Osteoblast (primary cell): ENCODE measurements around the gene SMAP1. TPM values are rescaled to one million over a fixed set of nuclear protein-coding genes. Genes with fewer than 3 reads are reported as not detected.

Source experiments
- DNase-seq: peaks from one replicate; pipeline ENCODE4 v3.0.0; 2011; ENCODE audit warnings: low spot score, mixed read lengths; ENCODE audit not compliant: insufficient read length; ENCODE audit errors: missing footprints
- H2AFZ ChIP-seq: 2 replicates; pipeline ENCODE4 v1.6.0; 2011; ENCODE audit warnings: mild to moderate bottlenecking, low read length
- H3K27ac ChIP-seq: 2 replicates; pipeline ENCODE4 v1.5.1; 2011; ENCODE audit warnings: mild to moderate bottlenecking, low read depth, low read length, moderate library complexity
- H3K27me3 ChIP-seq: 2 replicates; pipeline ENCODE4 v1.6.0; 2012; ENCODE audit warnings: mild to moderate bottlenecking, control low read depth, inconsistent platforms, low read length, moderate library complexity; ENCODE audit not compliant: insufficient read depth
- H3K36me3 ChIP-seq: 2 replicates; pipeline ENCODE4 v1.5.1; 2011; ENCODE audit warnings: mild to moderate bottlenecking, low read length, control low read depth, moderate library complexity; ENCODE audit not compliant: insufficient read depth
- H3K4me1 ChIP-seq: 2 replicates; pipeline ENCODE4 v1.5.1; 2011; ENCODE audit warnings: mild to moderate bottlenecking, low read length, control low read depth, moderate library complexity; ENCODE audit not compliant: insufficient read depth
- H3K4me2 ChIP-seq: 2 replicates; pipeline ENCODE4 v1.6.0; 2011; ENCODE audit warnings: mild to moderate bottlenecking, low read length; ENCODE audit not compliant: insufficient read depth
- H3K4me3 ChIP-seq: fragments of 200-600 bp; sonication (generic); 3 replicates; pipeline ENCODE4 v1.5.1; 2012; ENCODE audit warnings: mild to moderate bottlenecking, low read length, inconsistent platforms; ENCODE audit not compliant: insufficient read depth
- H3K79me2 ChIP-seq: 2 replicates; pipeline ENCODE4 v1.6.0; 2012; ENCODE audit warnings: mild to moderate bottlenecking, low read length, control low read depth, inconsistent platforms; ENCODE audit not compliant: insufficient read depth
- H3K9me3 ChIP-seq: 2 replicates; pipeline ENCODE4 v1.5.1; 2011; ENCODE audit warnings: low read depth, low read length, control low read depth
- H4K20me1 ChIP-seq: 2 replicates; pipeline ENCODE4 v1.6.0; 2012; ENCODE audit warnings: mild to moderate bottlenecking, low read length, control low read depth; ENCODE audit not compliant: insufficient read depth
- CTCF ChIP-seq: IDR thresholded peaks from 2 replicates; pipeline ENCODE4 v1.5.1; 2011; ENCODE audit warnings: mild to moderate bottlenecking, low read depth, low read length, moderate library complexity; ENCODE audit errors: extremely low read depth
- total RNA-seq: library from RNA; depleted of rRNA; stranded (reverse); fragments of >200 nt; gene quantifications from 2 replicates; pipeline ENCODE4 v1.2.3, GENCODE V29; 2012

SMAP1 gene
- total RNA-seq, 1 donor, result 33.7 TPM

GRCh38 chr6:70663881-70664466 is 3.7 kb upstream of the SMAP1 start:
- DNase-seq, result no peak
- Histone ChIP-seq H3K36me3 (no peaks in the 10 kb centered on the region), H2AFZ (no peak overlapping the region), H3K4me1 (peaks cover 9% of the 10 kb centered on the region), H3K79me2 (peaks cover 12% of the 10 kb centered on the region), H3K4me3 (no peak overlapping the region), H3K9me3 (no peaks in the 10 kb centered on the region), H4K20me1 (no peaks in the 10 kb centered on the region), H3K27ac (no peak overlapping the region), H3K27me3 (no peaks in the 10 kb centered on the region), H3K4me2 (no peak overlapping the region)
- TF ChIP-seq CTCF, result no peak

GRCh38 chr6:70666706-70667105 is 977 bp upstream of the SMAP1 start:
- H3K27me3 ChIP-seq, result no peaks in the 10 kb centered on the region
- peak overlapping the region; percentile 98 for H2AFZ ChIP-seq
- H3K36me3 ChIP-seq, result no peaks in the 10 kb centered on the region
- H3K9me3 ChIP-seq, result no peaks in the 10 kb centered on the region
- no peak for TF ChIP-seq CTCF
- H3K4me3 ChIP-seq, result peak overlapping the region; percentile 92
- H4K20me1 ChIP-seq, result peaks cover 13% of the 10 kb centered on the region
- no peak for DNase-seq
- H3K79me2 ChIP-seq, result peaks cover 34% of the 10 kb centered on the region
- H3K27ac ChIP-seq, result no peak overlapping the region
- peaks cover 15% of the 10 kb centered on the region for H3K4me1 ChIP-seq
- peak overlapping the region; percentile 89 for H3K4me2 ChIP-seq

- H3K27me3 ChIP-seq, result no peaks in the 10 kb centered on the region
- TF ChIP-seq CTCF, result no peak
- peak overlapping the region; percentile 44 for H3K27ac ChIP-seq
These were observed 400 bp upstream of the SMAP1 start for GRCh38 chr6:70667256-70667710.

GRCh38 chr6:70668499-70668812 is 773 bp downstream of the SMAP1 start:
- Histone ChIP-seq H3K27me3 (no peaks in the 10 kb centered on the region), H3K9me3 (no peaks in the 10 kb centered on the region), H2AFZ (peak overlapping the region; percentile 98), H3K4me1 (peaks cover 15% of the 10 kb centered on the region), H3K79me2 (peaks cover 50% of the 10 kb centered on the region), H3K36me3 (no peaks in the 10 kb centered on the region), H4K20me1 (peaks cover 21% of the 10 kb centered on the region), H3K27ac (peak overlapping the region; percentile 68), H3K4me3 (peak overlapping the region; percentile 92), H3K4me2 (peak overlapping the region; percentile 89)
- DNase-seq, result no peak
- TF ChIP-seq CTCF, result no peak

More at GRCh38 chr6:70667256-70667710, 400 bp upstream of the SMAP1 start:
- peak overlapping the region; percentile 89 for H3K4me2 ChIP-seq
- H3K9me3 ChIP-seq, result no peaks in the 10 kb centered on the region
- peak overlapping the region; percentile 92 for H3K4me3 ChIP-seq
- H3K36me3 ChIP-seq, result no peaks in the 10 kb centered on the region
- DNase-seq, result peak; percentile 63
- peaks cover 15% of the 10 kb centered on the region for H3K4me1 ChIP-seq
- peak overlapping the region; percentile 98 for H2AFZ ChIP-seq
- peaks cover 16% of the 10 kb centered on the region for H4K20me1 ChIP-seq
- H3K79me2 ChIP-seq, result peaks cover 40% of the 10 kb centered on the region
